ENCODE data around the gene PEAK3. TPM values are rescaled to one million over a fixed set of nuclear protein-coding genes. Genes with fewer than 3 reads are reported as not detected.

PEAK3 gene
- total and polyA plus RNA-seq, 10 of the 15 experiments (the other 5 are each of a cell fraction or from before 2014, with no cell fraction given): 0.03 to 0.10 (median 0.05) TPM; not detected in 7

DNA sequence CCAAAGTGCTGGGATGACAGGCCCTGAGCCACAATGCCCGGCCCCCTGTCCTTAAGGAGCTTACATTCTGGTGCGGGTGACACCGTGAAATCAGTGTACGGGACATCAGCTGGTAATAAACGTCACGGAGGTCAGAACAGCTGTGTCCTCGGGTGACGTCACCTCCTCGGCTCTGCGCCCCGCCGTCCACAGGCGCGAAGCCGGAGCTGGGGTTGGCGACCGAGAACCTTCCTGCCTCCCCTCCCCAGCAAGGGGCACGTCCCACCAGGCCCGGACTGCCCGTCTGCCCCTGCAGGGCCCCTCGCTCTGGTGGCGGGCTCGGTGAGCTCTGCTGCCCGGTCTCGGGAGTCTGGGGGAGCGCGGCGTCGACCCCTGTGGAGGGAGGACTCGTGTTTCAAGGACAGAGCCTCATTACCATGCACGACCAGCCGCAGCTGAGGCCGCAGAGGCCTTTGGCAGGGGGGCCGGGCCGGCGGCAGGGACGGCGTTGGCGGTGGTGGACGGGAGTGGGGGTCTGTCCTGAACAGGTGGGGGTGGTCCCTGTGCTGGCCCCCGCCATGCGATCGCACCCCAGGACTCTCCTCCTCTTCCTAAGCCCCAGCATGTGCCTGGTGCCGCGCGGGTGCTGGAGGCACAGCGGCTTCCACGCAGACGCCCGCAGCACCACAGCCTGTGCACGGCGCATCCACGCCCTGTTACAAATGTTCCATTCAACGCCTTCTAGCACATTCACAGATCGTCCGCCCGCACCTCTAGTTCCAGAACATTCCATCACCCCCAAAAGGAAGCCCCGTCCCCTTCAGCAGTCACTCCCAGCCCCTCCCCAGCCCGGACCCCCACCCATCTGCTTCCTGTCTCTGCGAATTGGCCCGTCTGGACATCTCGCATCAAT lies 20.6 kb upstream of the PEAK3 start:
- no peak overlapping the region for H2AFZ ChIP-seq (ENCODE audit: control insufficient read depth, low read depth, low read length)
- CTCF ChIA-PET: interaction anchor here (0.6 kb wide), 2 partner anchors 125 to 729 kb away, joined by 3 read pairs; partner anchors contain the start of gene TIMM13
- WGBS (ENCODE audit: insufficient coverage, insufficient replicate concordance, low lambda C conversion rate, missing lambda C conversion rate): 8% methylated on average over 55 of the region's 62 CpGs
- no peaks in the 10 kb centered on the region for H4K20me1 ChIP-seq (ENCODE audit: control insufficient read depth, insufficient read depth)
- in situ Hi-C loops (cut with MboI): no loop called here
- no peak overlapping the region for H3K4me3 ChIP-seq
- RAD21 ChIA-PET (ENCODE audit: unreplicated experiment): no interaction called here
- DNase-seq (ENCODE audit: low read depth, low spot score): no peak
- H3K4me1 ChIP-seq (ENCODE audit: control insufficient read depth, insufficient read depth, low read length): peaks cover 3% of the 10 kb centered on the region; the same call in 1 of the 2 replicates
- no peaks in the 10 kb centered on the region for H3K9me3 ChIP-seq (replicated peaks; ENCODE audit: control insufficient read depth, insufficient read depth, low read length)
- ATAC-seq: peak; percentile 56
- FAIRE-seq: no peak
- SMC1A ChIA-PET (ENCODE audit: uncharacterized antibody, unreplicated experiment): interaction anchor here (1.1 to 1.6 kb wide), 2 partner anchors 13 to 90 kb away, joined by 3 to 6 read pairs; no protein-coding TSS in a partner anchor
- POLR2A ChIA-PET: interaction anchor here (0.6 kb wide), 3 partner anchors 26 to 71 kb away, joined by 3 to 5 read pairs (median 4); partner anchors contain the start of genes LSM7 and SPPL2B
- H3K4me2 ChIP-seq (ENCODE audit: control insufficient read depth, insufficient read depth): no peak overlapping the region
- H3K27me3 ChIP-seq (replicated peaks in 1 of 2; ENCODE audit: control insufficient read depth in 2 of 2, insufficient read depth in 2 of 2, low read length in 1 of 2): peaks cover 9 to 15% of the 10 kb centered on the region in 2 experiments
- no peaks in the 10 kb centered on the region for H3K36me3 ChIP-seq (ENCODE audit: control insufficient read depth in 2 of 2, insufficient read depth in 2 of 2, low read length in 1 of 2)
- TF ChIP-seq SUZ12 (IDR thresholded peaks at IDR 0.05; ENCODE audit: unreplicated experiment) (peak; percentile 87), PBX3 (IDR thresholded peaks at IDR 0.05; ENCODE audit: insufficient replicate concordance, low read depth, low read length) (peak; percentile 17), JUND (IDR thresholded peaks at IDR 0.05; ENCODE audit: low read depth, low read length) (no peak), ATF7 (IDR thresholded peaks at IDR 0.05; ENCODE audit: low read depth) (peak; percentile 75), CREM (IDR thresholded peaks at IDR 0.05; ENCODE audit: low read depth) (peak; percentile 65), POLR2A (IDR thresholded peaks at IDR 0.05; ENCODE audit: low read depth, low read length) (peak; percentile 41), CREB1 (IDR thresholded peaks at IDR 0.05; ENCODE audit: low read depth) (peak; percentile 66; the same call in 1 of the 2 replicates), ZNF384 (IDR thresholded peaks at IDR 0.05; ENCODE audit: borderline replicate concordance, low read depth, low read length) (no peak)
- TF ChIP-seq, protein P1, sequence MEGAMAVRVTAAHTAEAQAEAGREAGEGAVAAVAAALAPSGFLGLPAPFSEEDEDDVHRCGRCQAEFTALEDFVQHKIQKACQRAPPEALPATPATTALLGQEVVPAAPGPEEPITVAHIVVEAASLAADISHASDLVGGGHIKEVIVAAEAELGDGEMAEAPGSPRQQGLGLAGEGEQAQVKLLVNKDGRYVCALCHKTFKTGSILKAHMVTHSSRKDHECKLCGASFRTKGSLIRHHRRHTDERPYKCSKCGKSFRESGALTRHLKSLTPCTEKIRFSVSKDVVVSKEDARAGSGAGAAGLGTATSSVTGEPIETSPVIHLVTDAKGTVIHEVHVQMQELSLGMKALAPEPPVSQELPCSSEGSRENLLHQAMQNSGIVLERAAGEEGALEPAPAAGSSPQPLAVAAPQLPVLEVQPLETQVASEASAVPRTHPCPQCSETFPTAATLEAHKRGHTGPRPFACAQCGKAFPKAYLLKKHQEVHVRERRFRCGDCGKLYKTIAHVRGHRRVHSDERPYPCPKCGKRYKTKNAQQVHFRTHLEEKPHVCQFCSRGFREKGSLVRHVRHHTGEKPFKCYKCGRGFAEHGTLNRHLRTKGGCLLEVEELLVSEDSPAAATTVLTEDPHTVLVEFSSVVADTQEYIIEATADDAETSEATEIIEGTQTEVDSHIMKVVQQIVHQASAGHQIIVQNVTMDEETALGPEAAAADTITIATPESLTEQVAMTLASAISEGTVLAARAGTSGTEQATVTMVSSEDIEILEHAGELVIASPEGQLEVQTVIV (IDR thresholded peaks at IDR 0.05; ENCODE audit: borderline replicate concordance, partially characterized antibody): no peak
- no TSS peak for BruUV-seq (replicated peaks)
- no peak overlapping the region for H3K9ac ChIP-seq (ENCODE audit: control insufficient read depth, insufficient read depth, low read length)
- no peak overlapping the region for H3K27ac ChIP-seq (ENCODE audit: control insufficient read depth, insufficient read depth)
- intact Hi-C loops (cut with micrococcal nuclease; ENCODE audit: unreplicated experiment): no loop called here
- no peaks in the 10 kb centered on the region for H3K79me2 ChIP-seq (ENCODE audit: control insufficient read depth, insufficient read depth, low read length)
